Measurements from ENCODE around the gene QARS1. TPM values are rescaled to one million over a fixed set of nuclear protein-coding genes. Genes with fewer than 3 reads are reported as not detected.

The QARS1 gene
- total and polyA plus RNA-seq, 2 experiments from 2014 or later: 173 to 345 TPM

DNA sequence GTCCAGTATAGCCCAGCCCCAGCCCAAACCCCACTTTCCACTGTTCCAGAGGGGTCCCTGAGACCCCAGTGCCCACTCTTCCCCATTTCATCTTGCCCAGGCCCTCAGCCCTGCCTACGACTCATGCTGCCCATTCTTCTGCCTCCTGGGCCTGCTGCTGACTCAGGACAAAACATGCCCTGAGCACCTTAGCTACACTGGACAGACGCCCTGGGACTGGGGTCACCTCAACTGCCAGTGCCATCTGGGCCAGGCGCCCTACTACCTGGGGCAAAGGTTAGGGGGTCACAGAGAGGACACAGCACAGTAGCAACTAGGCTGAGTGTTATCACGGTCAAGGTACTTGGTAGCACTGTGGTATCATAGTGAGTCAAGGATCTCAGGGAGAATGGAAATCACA is 30.9 kb upstream of the QARS1 start:
- Histone ChIP-seq H3K36me3 (no peaks in the 10 kb centered on the region), H3K4me3 (no peak overlapping the region), H3K27ac (peak overlapping the region; percentile 46), H3K27me3 (no peaks in the 10 kb centered on the region), H3K4me1 (ENCODE audit: low read depth) (peaks cover 15% of the 10 kb centered on the region), H3K9me3 (ENCODE audit: low read depth) (no peaks in the 10 kb centered on the region)
- TF ChIP-seq, protein P1, sequence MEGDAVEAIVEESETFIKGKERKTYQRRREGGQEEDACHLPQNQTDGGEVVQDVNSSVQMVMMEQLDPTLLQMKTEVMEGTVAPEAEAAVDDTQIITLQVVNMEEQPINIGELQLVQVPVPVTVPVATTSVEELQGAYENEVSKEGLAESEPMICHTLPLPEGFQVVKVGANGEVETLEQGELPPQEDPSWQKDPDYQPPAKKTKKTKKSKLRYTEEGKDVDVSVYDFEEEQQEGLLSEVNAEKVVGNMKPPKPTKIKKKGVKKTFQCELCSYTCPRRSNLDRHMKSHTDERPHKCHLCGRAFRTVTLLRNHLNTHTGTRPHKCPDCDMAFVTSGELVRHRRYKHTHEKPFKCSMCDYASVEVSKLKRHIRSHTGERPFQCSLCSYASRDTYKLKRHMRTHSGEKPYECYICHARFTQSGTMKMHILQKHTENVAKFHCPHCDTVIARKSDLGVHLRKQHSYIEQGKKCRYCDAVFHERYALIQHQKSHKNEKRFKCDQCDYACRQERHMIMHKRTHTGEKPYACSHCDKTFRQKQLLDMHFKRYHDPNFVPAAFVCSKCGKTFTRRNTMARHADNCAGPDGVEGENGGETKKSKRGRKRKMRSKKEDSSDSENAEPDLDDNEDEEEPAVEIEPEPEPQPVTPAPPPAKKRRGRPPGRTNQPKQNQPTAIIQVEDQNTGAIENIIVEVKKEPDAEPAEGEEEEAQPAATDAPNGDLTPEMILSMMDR (IDR thresholded peaks at IDR 0.05; ENCODE audit: low read depth, low read length): no peak
- no peak for DNase-seq (ENCODE audit: low read depth in 1 of 2, low spot score in 1 of 2)

- Histone ChIP-seq H3K27me3 (no peaks in the 10 kb centered on the region), H3K4me1 (ENCODE audit: low read depth) (peaks cover 15% of the 10 kb centered on the region), H3K9me3 (ENCODE audit: low read depth) (no peaks in the 10 kb centered on the region), H3K27ac (peak overlapping the region; percentile 98), H3K36me3 (no peaks in the 10 kb centered on the region), H3K4me3 (no peak overlapping the region)
- no peak for DNase-seq (ENCODE audit: low read depth in 1 of 2, low spot score in 1 of 2)
- TF ChIP-seq, protein P1 (IDR thresholded peaks at IDR 0.05; ENCODE audit: low read depth, low read length): no peak
Measured at GRCh38 chr3:49134471-49135265, 30.1 kb upstream of the QARS1 start.

DNA sequence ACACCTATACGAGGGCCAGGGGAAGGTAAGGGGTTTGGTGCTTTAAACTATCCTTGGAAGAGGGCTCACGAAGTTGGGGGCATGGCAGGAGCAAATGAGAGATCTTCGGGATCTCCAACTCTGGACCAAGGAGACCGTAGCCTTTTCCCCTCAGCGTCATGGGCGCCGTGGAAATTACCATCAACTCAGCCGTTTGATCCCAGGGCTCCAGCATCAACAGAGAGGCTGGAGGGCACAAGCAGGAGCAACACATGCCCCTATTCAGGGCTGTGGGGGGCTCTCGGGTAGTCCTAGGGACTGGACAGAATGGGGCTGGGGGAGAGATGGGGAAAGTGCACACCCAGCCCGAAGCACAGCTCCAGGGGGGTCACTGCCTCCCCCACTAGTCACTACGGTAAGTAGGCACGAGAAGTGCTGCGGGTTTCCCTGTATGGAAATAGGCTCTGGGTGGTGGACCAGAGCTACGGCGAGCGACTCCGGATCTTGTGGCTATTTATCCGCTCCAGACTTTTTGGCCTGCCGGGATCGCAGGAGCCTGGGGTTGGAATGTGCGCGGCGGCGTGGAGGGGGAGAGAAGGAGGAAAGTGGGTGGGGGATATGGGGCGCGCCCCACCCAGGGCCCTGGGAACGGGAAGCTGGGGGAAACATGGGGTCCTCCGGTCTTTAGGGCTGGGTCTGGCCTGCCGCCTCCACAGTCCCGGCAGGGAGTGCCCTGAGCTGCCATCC is 28.8 kb upstream of the QARS1 start:
- TF ChIP-seq, protein P1 (IDR thresholded peaks at IDR 0.05; ENCODE audit: low read depth, low read length): no peak
- H3K27me3 ChIP-seq: no peaks in the 10 kb centered on the region
- H3K36me3 ChIP-seq: peaks cover 1% of the 10 kb centered on the region
- peak overlapping the region; percentile 39 for H3K4me3 ChIP-seq
- peak overlapping the region; percentile 98 for H3K27ac ChIP-seq
- peaks cover 15% of the 10 kb centered on the region for H3K4me1 ChIP-seq (ENCODE audit: low read depth)
- DNase-seq (ENCODE audit: low read depth in 1 of 2, low spot score in 1 of 2): peak; percentile 91 to 92
- no peaks in the 10 kb centered on the region for H3K9me3 ChIP-seq (ENCODE audit: low read depth)

DNA sequence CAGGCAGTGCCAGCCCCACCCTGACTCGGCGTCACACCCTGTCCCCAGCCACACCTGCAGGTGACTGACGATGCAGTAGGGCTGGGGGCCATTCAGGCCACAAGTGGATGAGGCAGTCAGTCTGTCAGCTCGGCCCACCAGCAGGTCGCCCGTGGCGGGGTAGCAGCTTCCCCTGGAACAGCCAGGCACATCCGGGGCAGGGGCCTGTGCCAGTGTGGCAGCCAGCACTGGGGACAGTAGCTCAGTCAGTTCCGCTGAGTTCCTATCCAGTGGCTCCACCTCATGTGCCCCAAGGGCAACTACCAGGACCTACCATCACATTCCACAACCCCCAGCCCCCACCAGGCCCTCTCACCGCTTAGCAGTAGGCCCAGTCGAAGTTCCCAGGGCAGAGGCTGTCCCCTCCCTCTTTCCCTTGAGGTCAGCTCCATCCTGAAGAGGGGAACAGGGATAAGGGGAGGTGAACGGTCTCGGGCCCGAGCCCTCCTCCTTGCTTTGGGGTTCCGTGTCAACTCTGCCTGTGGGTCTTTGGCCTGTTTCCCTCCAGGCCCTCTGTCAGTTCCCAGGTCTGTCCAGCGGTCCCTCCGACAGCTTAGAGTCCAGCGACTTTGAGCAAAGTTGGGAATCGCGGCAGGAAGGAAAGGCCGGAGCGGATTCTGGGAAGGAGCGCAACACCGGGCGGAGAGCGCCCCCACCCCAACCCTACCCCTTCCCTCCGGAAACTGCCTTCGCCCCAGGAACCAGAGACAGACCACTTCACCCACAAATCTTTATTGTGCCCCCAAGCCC is 28.1 kb upstream of the QARS1 start, which contains the start of gene LAMB2:
LAMB2 (minus strand) TSS at position 614 of the 789 bp plus-strand sequence; CDS start at position 431, 183 bp downstream.
- Histone ChIP-seq H3K27ac (peak within 1 kb of the TSS; percentile 98), H3K36me3 (peaks cover 5% of the 10 kb centered on the region), H3K4me3 (peak within 1 kb of the TSS; percentile 39), H3K9me3 (ENCODE audit: low read depth) (no peaks in the 10 kb centered on the region), H3K4me1 (ENCODE audit: low read depth) (peaks cover 15% of the 10 kb centered on the region), H3K27me3 (no peaks in the 10 kb centered on the region)
- TF ChIP-seq, protein P1 (IDR thresholded peaks at IDR 0.05; ENCODE audit: low read depth, low read length): peak; percentile 27
- peak; percentile 78 to 87 for DNase-seq (ENCODE audit: low read depth in 1 of 2, low spot score in 1 of 2)

- Histone ChIP-seq H3K27me3 (no peaks in the 10 kb centered on the region), H3K36me3 (peaks cover 5% of the 10 kb centered on the region), H3K4me1 (ENCODE audit: low read depth) (peaks cover 15% of the 10 kb centered on the region), H3K9me3 (ENCODE audit: low read depth) (no peaks in the 10 kb centered on the region), H3K4me3 (peak overlapping the region; percentile 39), H3K27ac (peak overlapping the region; percentile 98)
- TF ChIP-seq, protein P1 (IDR thresholded peaks at IDR 0.05; ENCODE audit: low read depth, low read length): no peak
- DNase-seq (ENCODE audit: low read depth in 1 of 2, low spot score in 1 of 2): no peak
Measured at GRCh38 chr3:49132073-49132436, 27.5 kb upstream of the QARS1 start.
